H9 (cell line): ENCODE measurements around the gene KRT15. TPM values are rescaled to one million over a fixed set of nuclear protein-coding genes. Genes with fewer than 3 reads are reported as not detected.

Experiments used
- DNase-seq: peaks from one replicate; pipeline ENCODE4 v3.0.0-alpha.2; 2017
- H2AFZ ChIP-seq: one replicate; pipeline ENCODE4 v1.6.1; 2013; ENCODE audit warnings: mild to moderate bottlenecking, low read length, control low read depth, moderate library complexity
- H2AK5ac ChIP-seq: 2 replicates; pipeline ENCODE4 v1.6.1; 2013; ENCODE audit warnings: low read length, control low read depth, mixed read lengths; ENCODE audit not compliant: insufficient read length
- H2BK120ac ChIP-seq: one replicate; pipeline ENCODE4 v1.6.1; 2013; ENCODE audit warnings: low read depth, mild to moderate bottlenecking, low read length, control low read depth, inconsistent platforms; ENCODE audit not compliant: poor library complexity, severe bottlenecking
- H2BK12ac ChIP-seq: 2 replicates; pipeline ENCODE4 v1.6.1; 2013; ENCODE audit warnings: low read length, control low read depth, mixed read lengths, low read depth; ENCODE audit not compliant: insufficient read length
- H2BK15ac ChIP-seq: 2 replicates; pipeline ENCODE4 v1.6.1; 2013; ENCODE audit warnings: low read depth, low read length, control low read depth
- H2BK20ac ChIP-seq: one replicate; pipeline ENCODE4 v1.6.1; 2013; ENCODE audit warnings: low read depth, mild to moderate bottlenecking, low read length, control low read depth, inconsistent platforms; ENCODE audit not compliant: poor library complexity, severe bottlenecking
- H2BK5ac ChIP-seq: 2 replicates; pipeline ENCODE4 v1.6.1; 2013; ENCODE audit warnings: low read length, control low read depth, mixed read lengths; ENCODE audit not compliant: insufficient read length
- H3K14ac ChIP-seq: 2 replicates; pipeline ENCODE4 v1.6.1; 2013; ENCODE audit warnings: low read length, control low read depth; ENCODE audit not compliant: insufficient read depth
- H3K18ac ChIP-seq: 2 replicates; pipeline ENCODE4 v1.6.1; 2013; ENCODE audit warnings: low read depth, mild to moderate bottlenecking, mixed read lengths, low read length, control low read depth; ENCODE audit not compliant: insufficient read length
- H3K23ac ChIP-seq: 2 replicates; pipeline ENCODE4 v1.6.1; 2013; ENCODE audit warnings: low read length, control low read depth, mixed read lengths, low read depth; ENCODE audit not compliant: insufficient read length
- H3K23me2 ChIP-seq: 2 replicates; pipeline ENCODE4 v1.6.1; 2013; ENCODE audit warnings: low read depth, mild to moderate bottlenecking, mixed read lengths, low read length, control low read depth; ENCODE audit not compliant: insufficient read length, poor library complexity, severe bottlenecking
- H3K27ac ChIP-seq: 2 replicates; pipeline ENCODE4 v1.5.1; 2013; ENCODE audit warnings: low read length, control low read depth, mixed read lengths, low read depth; ENCODE audit not compliant: insufficient read length
- H3K27me3 ChIP-seq: 2 replicates; pipeline ENCODE4 v1.6.1; 2013; ENCODE audit warnings: low read length, control low read depth, inconsistent platforms; ENCODE audit not compliant: insufficient read depth
- H3K4ac ChIP-seq: 2 replicates; pipeline ENCODE4 v1.6.1; 2013; ENCODE audit warnings: low read depth, mild to moderate bottlenecking, control low read depth, inconsistent platforms, low read length, moderate library complexity
- H3K4me1 ChIP-seq: 2 replicates; pipeline ENCODE4 v1.6.1; 2013; ENCODE audit warnings: low read length, control low read depth, inconsistent platforms; ENCODE audit not compliant: insufficient read depth
- H3K4me2 ChIP-seq: 2 replicates; pipeline ENCODE4 v1.6.1; 2013; ENCODE audit warnings: low read length, control low read depth, mixed read lengths; ENCODE audit not compliant: insufficient read length, insufficient read depth
- H3K56ac ChIP-seq: 2 replicates; pipeline ENCODE4 v1.6.1; 2013; ENCODE audit warnings: low read depth, mild to moderate bottlenecking, mixed read lengths, low read length, control low read depth; ENCODE audit not compliant: insufficient read length
- H3K79me1 ChIP-seq: 2 replicates; pipeline ENCODE4 v1.6.1; 2013; ENCODE audit warnings: low read depth, mild to moderate bottlenecking, moderate library complexity, low read length, control low read depth, inconsistent platforms; ENCODE audit not compliant: insufficient read depth, poor library complexity, severe bottlenecking
- H3K79me2 ChIP-seq: 2 replicates; pipeline ENCODE4 v1.6.1; 2013; ENCODE audit warnings: low read length, control low read depth, inconsistent platforms; ENCODE audit not compliant: insufficient read depth
- H3K9ac ChIP-seq: 2 replicates; pipeline ENCODE4 v1.6.1; 2013; ENCODE audit warnings: low read length, control low read depth, mixed read lengths; ENCODE audit not compliant: insufficient read length; ENCODE audit errors: extremely low read depth
- H3K9me3 ChIP-seq: one replicate; pipeline ENCODE4 v1.6.1; 2013; ENCODE audit warnings: low read depth, low read length, inconsistent platforms; ENCODE audit not compliant: control insufficient read depth
- H3T11ph ChIP-seq: one replicate; pipeline ENCODE4 v1.6.1; 2013; ENCODE audit warnings: mild to moderate bottlenecking, low read length, control low read depth, inconsistent platforms
- H4K20me1 ChIP-seq: one replicate; pipeline ENCODE4 v1.6.1; 2013; ENCODE audit not compliant: control insufficient read depth, insufficient read length, insufficient read depth
- H4K5ac ChIP-seq: 2 replicates; pipeline ENCODE4 v1.6.1; 2013; ENCODE audit warnings: low read depth, mild to moderate bottlenecking, mixed read lengths, low read length, control low read depth; ENCODE audit not compliant: insufficient read length
- H4K8ac ChIP-seq: replicated peaks from 2 replicates; pipeline ENCODE4 v1.6.1; 2013; ENCODE audit warnings: low read length, control low read depth, mixed read lengths, low read depth; ENCODE audit not compliant: insufficient read length
- H4K91ac ChIP-seq: 2 replicates; pipeline ENCODE4 v1.6.1; 2013; ENCODE audit warnings: low read depth, mild to moderate bottlenecking, moderate library complexity, mixed read lengths, low read length, control low read depth; ENCODE audit not compliant: insufficient read length
- H3K27ac Mint-ChIP-seq, 3 experiments: 2 replicates in 2 of 3; 3 replicates in 1 of 3; pipeline ENCODE4 v1.8.0; 2020 to 2021; ENCODE audit warnings: mixed read lengths in 3 of 3, mild to moderate bottlenecking in 1 of 3, moderate library complexity in 1 of 3
- H3K27me3 Mint-ChIP-seq: 2 replicates; pipeline ENCODE4 v1.8.0; 2021; ENCODE audit warnings: low read depth, mild to moderate bottlenecking, moderate library complexity, mixed read lengths
- H3K36me3 Mint-ChIP-seq, 3 experiments: 2 replicates in 2 of 3; 3 replicates in 1 of 3; pipeline ENCODE4 v1.8.0; 2020 to 2021; ENCODE audit warnings: low read depth in 3 of 3, mixed read lengths in 3 of 3; ENCODE audit not compliant: insufficient read depth in 1 of 3
- H3K4me1 Mint-ChIP-seq, 2 experiments: 2 replicates each; pipeline ENCODE4 v1.8.0; 2020; ENCODE audit warnings: mixed read lengths in 2 of 2
- H3K4me3 Mint-ChIP-seq, 2 experiments: 2 replicates in 1 of 2; 3 replicates in 1 of 2; pipeline ENCODE4 v1.8.0; 2020 to 2021; ENCODE audit warnings: mild to moderate bottlenecking in 2 of 2, mixed read lengths in 2 of 2, moderate library complexity in 1 of 2
- H3K9me3 Mint-ChIP-seq, 2 experiments: 2 replicates in 1 of 2; 3 replicates in 1 of 2; pipeline ENCODE4 v1.8.0; 2020; ENCODE audit warnings: mild to moderate bottlenecking in 2 of 2, mixed read lengths in 2 of 2, moderate library complexity in 1 of 2
- CTCF ChIP-seq: fragments of 200-600 bp; sonication (generic); conservative IDR thresholded peaks from 3 replicates; pipeline ENCODE4 v1.8.0; 2021; ENCODE audit warnings: antibody characterized with exemption, mild to moderate bottlenecking
- WGBS: extraction: QIAGEN DNeasy Blood & Tissue Kit; methylation state at CpG from one replicate; pipeline ENCODE4 v1.1.7; 2013; ENCODE audit warnings: missing lambda C conversion rate, low lambda C conversion rate, mixed read lengths; ENCODE audit not compliant: insufficient read length; ENCODE audit errors: extremely low coverage; 5-methylcytosine and 5-hydroxymethylcytosine counted together
- total RNA-seq: library from RNA; stranded (reverse); gene quantifications from 2 replicates; pipeline ENCODE4 v1.2.1, GENCODE V29; 2021

The KRT15 gene
- total RNA-seq, 1 experiment from 2014 or later: 0.87 TPM

GRCh38 chr17:41507315-41507880, 11.3 kb downstream of the KRT15 start:
- H4K5ac ChIP-seq: no peak overlapping the region
- no peaks in the 10 kb centered on the region for H3K79me2 ChIP-seq
- no peak overlapping the region for H2BK5ac ChIP-seq
- no peak overlapping the region for H4K91ac ChIP-seq
- H3K27ac ChIP-seq: no peak overlapping the region
- H2BK20ac ChIP-seq: no peak overlapping the region
- H3K14ac ChIP-seq: no peak overlapping the region; the same call in 1 of the 2 replicates
- H4K20me1 ChIP-seq: no peaks in the 10 kb centered on the region
- H3K9me3 ChIP-seq: no peaks in the 10 kb centered on the region
- H2BK120ac ChIP-seq: no peak overlapping the region
- no peaks in the 10 kb centered on the region for H3K27me3 ChIP-seq
- WGBS: no CpG with 5 or more reads among the region's 10 CpGs
- H2BK12ac ChIP-seq: no peak overlapping the region
- H3K9ac ChIP-seq: no peak overlapping the region
- no peaks in the 10 kb centered on the region for H3K79me1 ChIP-seq
- no peak for TF ChIP-seq CTCF
- no peak overlapping the region for H3K4me3 Mint-ChIP-seq
- H3K27me3 Mint-ChIP-seq: no peaks in the 10 kb centered on the region
- no peaks in the 10 kb centered on the region for H3K23me2 ChIP-seq
- H3K4ac ChIP-seq: no peak overlapping the region
- no peak overlapping the region for H2BK15ac ChIP-seq
- H3K4me1 ChIP-seq: 0 out of 2 replicates have a peak, but pooled peaks cover 3% of the 10 kb centered on the region
- no peak overlapping the region for H3K18ac ChIP-seq
- H2AK5ac ChIP-seq: no peak overlapping the region
- no peaks in the 10 kb centered on the region for H3K9me3 Mint-ChIP-seq
- no peak overlapping the region for H3T11ph ChIP-seq
- H3K4me1 Mint-ChIP-seq: peaks cover 19 to 20% of the 10 kb centered on the region in 2 experiments
- no peak overlapping the region for H3K56ac ChIP-seq
- H3K36me3 Mint-ChIP-seq: no peaks in the 10 kb centered on the region
- no peak overlapping the region; a peak in 2 of 7 replicates for H3K27ac Mint-ChIP-seq
- H2AFZ ChIP-seq: no peak overlapping the region
- no peak overlapping the region for H3K23ac ChIP-seq
- no peak overlapping the region for H4K8ac ChIP-seq
- no peak for DNase-seq
- no peak overlapping the region for H3K4me2 ChIP-seq
